HG03571 (cell line): ENCODE data around the gene GALNT16.
"Not testable (repeated sequence)": the region's sequence is repeated elsewhere in the genome, so short reads cannot be mapped to it uniquely, and the experiment has no call there.

Experiments used
- ATAC-seq: cut with Tn5 transposase; IDR thresholded peaks from one replicate; pipeline ENCODE4 v1.9.1; 2021; ENCODE audit not compliant: unreplicated experiment

The GALNT16 gene

GRCh38 chr14:69358233-69358963 is 98.4 kb downstream of the GALNT16 start:
- ATAC-seq, result no peak

GRCh38 chr14:69358966-69359365 is 99.0 kb downstream of the GALNT16 start:
- no peak for ATAC-seq

GRCh38 chr14:69360438-69361108 is 100.6 kb downstream of the GALNT16 start:
- no peak for ATAC-seq

- ATAC-seq, result no peak
These were observed 103.1 kb downstream of the GALNT16 start for GRCh38 chr14:69363055-69363454.

GRCh38 chr14:69363964-69364363 is 104.0 kb downstream of the GALNT16 start:
- no peak for ATAC-seq

- no peak for ATAC-seq
These were observed 104.4 kb downstream of the GALNT16 start for GRCh38 chr14:69364378-69364777.

GRCh38 chr14:69366069-69366468 is 106.1 kb downstream of the GALNT16 start:
- no peak for ATAC-seq

GRCh38 chr14:69366761-69367160 is 106.8 kb downstream of the GALNT16 start:
- ATAC-seq, result no peak

- ATAC-seq, result no peak
These were observed 108.4 kb downstream of the GALNT16 start for GRCh38 chr14:69368381-69368780.

GRCh38 chr14:69370061-69370460 is 110.1 kb downstream of the GALNT16 start:
- no peak for ATAC-seq

GRCh38 chr14:69372146-69372545 is 112.2 kb downstream of the GALNT16 start:
- no peak for ATAC-seq

- ATAC-seq, result no peak
These were observed 113.1 kb downstream of the GALNT16 start for GRCh38 chr14:69373104-69373503.

GRCh38 chr14:69374235-69374634 is 114.3 kb downstream of the GALNT16 start:
- no peak for ATAC-seq

- no peak for ATAC-seq
These were observed 115.2 kb downstream of the GALNT16 start for GRCh38 chr14:69375182-69375581.

- no peak for ATAC-seq
These were observed 115.8 kb downstream of the GALNT16 start for GRCh38 chr14:69375722-69376121.

GRCh38 chr14:69376439-69376838 is 116.5 kb downstream of the GALNT16 start:
- no peak for ATAC-seq

GRCh38 chr14:69378274-69378673 is 118.3 kb downstream of the GALNT16 start:
- no peak for ATAC-seq

- no peak for ATAC-seq
These were observed 127.4 kb downstream of the GALNT16 start for GRCh38 chr14:69387311-69387710.

- not testable (repeated sequence) for ATAC-seq
These were observed 131.4 kb downstream of the GALNT16 start for GRCh38 chr14:69391400-69391799.

GRCh38 chr14:69392481-69392880 is 132.5 kb downstream of the GALNT16 start:
- ATAC-seq, result no peak

GRCh38 chr14:69395929-69396328 is 136.0 kb downstream of the GALNT16 start:
- no peak for ATAC-seq

GRCh38 chr14:69398053-69398817 is 138.3 kb downstream of the GALNT16 start, which contains the start of the genes ERH and SLC39A9:
TSS of gene ERH (minus strand) at chr14:69398299. CDS start at chr14:69398233, 66 bp downstream.
TSS of gene SLC39A9 (plus strand) at chr14:69398692. CDS start at chr14:69399370, 678 bp downstream.
- ATAC-seq, result peak; percentile 83
